Measurements from ENCODE around the gene ZNF474.

ZNF474 gene

DNA sequence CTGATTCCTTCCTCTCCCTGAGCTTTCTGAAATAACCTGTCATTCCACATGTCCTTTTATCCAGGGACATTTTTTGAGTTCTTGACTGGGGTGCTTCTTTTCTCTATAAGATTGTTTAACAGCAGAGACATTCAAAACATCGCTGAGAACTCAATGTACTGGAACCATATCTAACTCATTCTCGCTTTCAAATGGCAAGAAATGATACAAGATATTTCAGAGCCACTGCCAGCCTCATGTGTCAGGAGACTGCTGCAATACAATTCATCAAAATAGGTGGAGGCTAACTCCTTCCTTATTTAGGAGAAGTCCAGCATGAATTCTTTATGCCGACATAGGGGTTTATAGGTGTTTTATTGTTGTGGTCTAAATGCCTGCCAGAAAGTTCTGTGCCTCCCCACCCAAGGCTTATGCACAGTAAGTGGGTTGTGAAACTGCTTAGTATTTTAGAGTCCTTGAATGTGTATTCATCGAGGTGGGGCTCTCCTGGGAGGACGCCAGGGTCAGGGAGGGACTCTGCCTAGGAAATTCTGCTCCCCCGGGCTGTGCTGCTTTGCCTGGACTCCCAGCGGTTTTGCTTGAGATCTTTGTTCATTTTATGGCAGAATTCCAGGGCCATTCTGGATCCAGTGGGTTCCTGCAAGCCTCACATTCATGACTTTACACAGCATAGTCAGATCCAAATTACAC lies 53.9 kb downstream of the ZNF474 start:
- DNase-seq = no peak

DNA sequence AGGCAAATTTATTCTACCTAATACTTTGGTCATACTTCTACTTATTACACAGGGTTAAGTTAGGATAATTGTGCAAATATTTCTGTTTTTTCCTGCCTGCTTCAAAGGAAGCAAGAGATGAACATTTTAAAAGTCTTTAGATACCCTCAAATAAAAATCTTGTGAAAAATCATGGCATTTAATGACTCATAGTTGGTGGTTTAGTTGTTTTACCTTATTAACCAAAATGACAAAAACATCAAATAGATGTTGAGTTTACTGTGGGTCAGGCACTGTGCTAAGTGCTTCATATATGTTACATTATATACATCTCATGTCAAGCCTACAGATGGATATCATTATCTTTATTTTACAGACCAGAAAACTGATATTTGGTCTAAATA lies 54.4 kb downstream of the ZNF474 start:
- DNase-seq = no peak

DNA sequence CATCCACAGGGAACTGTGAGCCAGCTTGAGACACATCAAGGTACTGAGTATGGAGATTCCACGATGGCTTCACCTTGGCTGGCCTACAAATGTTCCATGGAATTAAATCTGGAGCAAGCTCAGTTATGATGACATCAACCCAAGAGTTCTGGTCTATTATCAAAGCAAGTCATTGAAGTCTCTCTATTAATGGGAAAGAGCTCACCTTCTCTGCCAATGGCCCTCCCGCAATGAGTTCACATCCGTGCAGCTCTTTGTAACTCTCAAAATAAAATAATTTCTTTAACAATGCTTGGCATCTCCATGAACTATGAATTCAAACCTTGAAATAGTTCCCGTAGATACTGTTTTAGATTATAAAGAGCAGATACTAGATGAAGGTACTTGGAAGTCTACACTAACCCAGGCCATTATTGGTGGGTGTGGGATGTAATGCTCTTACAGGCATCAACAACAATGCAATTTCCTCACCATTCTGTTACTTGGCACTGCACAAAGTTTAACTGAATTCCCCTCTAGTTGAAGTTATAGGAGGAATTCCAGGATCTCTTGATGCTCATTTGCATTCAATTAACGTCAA lies 55.4 kb downstream of the ZNF474 start:
- no peak for DNase-seq

DNA sequence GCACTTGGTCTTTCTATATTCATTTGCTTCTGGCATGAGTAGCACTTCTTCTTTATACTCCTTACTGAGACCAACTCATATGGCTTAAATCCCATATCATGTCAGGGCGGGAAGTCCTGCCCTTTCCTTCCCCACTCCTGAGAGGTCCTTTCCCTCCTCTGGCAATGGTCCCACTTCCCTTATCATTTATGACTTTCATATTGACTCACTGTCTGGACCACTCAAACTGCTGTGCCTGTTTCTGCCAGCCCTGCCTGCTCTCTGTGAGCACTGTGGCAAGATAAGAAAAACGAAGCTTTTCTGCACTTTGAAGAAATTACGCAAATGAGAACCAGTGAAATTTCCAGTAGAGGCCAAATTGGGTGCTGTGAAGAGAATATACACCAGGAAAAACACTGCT lies 58.1 kb downstream of the ZNF474 start:
- DNase-seq = no peak

DNA sequence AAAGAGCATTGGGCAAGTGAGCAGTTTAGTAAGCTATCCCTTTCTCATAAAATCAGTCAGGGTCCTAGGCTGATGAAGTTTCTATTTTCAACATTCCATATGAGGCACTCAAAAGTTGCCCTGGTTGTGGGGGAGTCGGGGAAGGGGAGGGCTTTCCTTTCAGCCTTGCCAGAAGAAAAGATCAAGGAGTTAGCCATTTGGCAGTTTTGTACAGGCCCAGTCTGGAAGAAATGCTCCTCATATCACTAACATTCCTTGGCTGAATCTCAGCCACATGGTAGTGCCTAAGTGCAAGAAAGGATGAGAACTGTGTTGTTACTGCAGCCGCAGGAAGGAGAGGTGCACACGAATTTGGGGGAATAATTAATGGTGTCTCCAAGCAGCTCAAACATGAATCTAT lies 60.8 kb downstream of the ZNF474 start:
- no peak for DNase-seq

DNA sequence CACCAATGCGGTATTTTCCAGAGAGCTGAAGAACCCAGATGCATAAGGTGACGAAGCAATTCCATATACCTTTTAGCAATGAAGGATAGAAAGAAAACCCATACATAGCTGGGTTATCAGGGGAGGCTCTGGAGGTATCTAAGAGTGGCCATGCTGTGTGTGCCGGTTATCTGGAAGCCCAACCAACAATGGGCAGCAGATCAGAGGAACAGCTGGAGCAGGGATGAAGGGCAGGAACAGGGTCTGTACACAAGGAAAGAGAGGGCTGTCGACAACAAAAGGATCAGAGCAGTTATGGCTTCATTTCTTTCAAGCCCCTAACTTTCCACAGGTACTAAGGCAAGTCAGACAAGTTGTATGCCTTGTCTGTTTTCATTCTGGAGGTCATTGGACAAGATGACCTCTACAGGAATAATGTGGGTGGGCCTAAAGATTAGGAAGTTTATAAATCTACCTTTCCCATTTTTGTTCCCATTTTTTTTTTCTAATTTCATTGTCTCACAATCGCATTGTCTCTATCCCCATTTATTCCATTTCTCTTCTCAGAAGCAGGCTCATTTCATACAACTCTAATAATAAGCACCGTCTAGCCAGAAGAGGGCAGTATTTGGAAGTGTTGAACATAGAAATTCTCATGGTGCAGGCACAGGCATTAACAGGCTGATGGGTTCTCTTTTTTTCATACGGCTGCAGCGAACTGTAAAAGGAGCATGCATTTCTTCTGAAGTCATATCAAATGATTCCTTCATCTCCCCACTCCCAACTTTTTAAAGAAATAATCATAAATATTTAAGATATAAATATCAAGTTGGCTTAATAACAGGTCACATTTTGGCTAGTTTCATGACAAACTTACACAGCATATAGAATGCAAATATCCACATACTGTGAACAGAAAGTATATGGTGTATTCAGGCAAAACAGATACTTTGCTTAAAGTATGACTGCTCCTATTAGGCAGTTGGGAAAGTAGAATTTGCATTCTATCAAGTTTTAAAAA lies 63.5 kb downstream of the ZNF474 start:
- DNase-seq = peak; percentile 58

DNA sequence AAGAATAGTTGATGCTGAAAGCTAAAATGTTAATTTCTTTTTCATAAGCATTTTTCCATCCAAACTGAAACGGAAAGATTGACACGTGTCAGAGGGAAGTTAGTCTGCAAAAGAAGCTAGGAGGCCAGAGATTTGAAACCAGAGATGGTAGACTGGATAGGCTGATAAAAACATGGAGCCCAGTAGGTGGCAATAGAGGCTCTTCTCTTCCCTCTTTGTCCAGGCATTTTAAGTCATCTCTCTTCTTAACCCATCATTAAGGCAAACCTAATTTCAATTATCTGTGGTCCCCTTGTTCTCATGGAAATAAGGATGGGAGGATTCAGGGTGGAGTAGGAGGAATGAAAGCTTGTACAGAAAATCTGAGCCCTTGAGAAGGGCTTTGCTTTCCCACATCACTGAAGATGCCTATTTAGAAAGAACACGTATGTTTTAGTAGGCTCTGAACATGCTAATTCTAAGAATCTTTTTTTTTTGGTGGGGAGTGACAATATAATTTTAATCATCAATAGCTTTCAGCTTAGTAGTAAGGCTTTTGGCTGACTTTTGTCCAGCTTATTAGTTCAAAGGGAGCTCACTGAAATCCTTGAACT lies 66.6 kb downstream of the ZNF474 start:
- peak; percentile 40 for DNase-seq

DNA sequence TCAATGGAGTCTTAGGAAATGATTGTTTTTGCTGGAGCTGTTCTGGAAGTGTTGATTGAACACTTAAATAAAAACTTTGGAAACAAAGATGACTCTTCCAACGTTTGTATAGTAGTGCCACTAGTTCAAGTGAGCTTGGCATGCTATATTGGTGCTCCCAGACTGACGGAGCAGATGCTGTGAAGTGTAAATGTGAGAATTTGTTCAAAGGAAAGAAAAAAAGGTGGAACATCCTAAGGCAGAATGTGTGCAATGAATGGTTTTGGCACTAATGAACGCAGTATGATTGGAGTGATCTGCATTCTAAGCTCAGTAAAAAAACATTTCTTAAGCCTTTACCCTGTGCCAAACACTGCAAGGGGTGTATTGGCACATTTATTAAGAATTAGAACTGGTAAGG lies 69.8 kb downstream of the ZNF474 start:
- DNase-seq = no peak

DNA sequence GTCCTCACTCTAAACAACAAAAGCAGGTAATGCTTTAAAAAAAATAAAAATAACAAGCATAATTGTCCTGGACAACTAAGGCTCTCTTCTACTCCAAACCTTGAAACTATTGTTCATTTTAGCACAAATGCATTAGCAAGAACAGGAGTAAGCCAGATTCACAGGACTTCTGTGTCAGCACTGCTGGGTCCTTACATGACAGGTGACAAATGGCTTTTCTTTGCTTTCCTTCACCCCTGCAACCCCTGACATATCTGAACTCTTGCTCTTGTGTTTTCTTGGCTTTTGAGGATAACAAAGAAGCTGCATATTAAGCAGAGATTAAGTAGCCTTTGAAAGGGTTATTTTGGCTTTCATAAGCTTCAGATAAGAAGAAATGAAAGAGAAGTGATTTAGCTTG lies 71.1 kb downstream of the ZNF474 start:
- DNase-seq = no peak

DNA sequence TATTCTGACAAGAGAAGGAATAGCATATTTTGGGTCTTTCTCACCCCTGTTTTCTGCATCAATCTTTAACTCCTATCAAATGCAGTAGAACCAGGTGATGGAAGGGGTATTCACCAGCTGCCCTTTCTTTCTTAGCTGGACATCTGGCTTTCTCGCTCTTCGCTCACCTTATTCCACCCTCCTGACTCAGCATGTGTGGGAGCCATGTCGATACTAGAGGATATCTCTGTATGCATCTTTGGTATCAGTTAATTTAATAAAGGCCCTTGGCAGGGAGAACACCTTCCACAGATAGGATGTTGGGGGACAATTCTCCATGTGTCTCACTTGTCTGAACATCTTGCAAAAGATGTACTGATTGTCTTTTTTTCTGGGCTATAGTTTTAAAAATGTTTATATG lies 71.5 kb downstream of the ZNF474 start:
- no peak for DNase-seq

DNA sequence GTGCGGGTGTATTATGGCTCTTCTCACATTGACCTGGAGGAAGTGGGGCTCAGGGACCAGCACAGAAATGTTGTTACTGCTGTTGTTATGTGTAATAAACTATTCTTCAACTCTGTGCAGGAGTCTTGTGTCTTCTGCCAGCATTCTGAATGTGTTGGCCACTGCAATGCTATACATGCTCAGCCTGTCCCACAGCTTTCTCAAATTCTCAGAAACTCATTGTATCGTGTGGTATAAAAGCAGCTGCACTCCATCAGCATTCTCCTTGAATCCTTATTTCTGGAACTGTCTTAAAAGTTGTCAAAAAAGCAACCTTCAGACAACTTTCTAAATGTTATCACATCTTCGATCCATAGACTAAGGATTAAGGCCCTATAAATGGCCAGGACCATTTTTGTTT lies 72.0 kb downstream of the ZNF474 start:
- no peak for DNase-seq

DNA sequence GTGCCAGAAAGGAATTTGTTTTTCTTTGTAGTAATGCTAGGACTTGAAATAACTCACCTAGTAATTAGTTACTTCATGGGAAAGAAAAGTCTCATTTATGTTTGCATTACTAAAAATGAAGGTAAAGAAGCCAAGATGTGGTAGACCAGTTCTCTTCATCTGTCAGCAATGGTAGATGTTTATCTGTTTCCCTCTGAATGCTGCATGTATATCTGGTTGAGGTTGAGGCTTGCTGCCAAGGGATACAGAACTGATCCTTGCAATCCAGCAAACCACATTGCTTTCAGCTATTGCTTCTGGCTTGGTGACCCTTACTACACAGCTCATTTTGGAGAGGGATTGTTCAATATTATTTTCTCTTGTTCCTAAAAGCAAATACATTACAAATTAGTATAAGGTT lies 73.6 kb downstream of the ZNF474 start:
- no peak for DNase-seq
